Liver (tissue), 9 donors: ENCODE data around the gene PAX4. TPM values are rescaled to one million over a fixed set of nuclear protein-coding genes. Genes with fewer than 3 reads are reported as not detected.

ENCODE experiments used
- DNase-seq: peaks from one replicate; pipeline ENCODE4 v3.0.0-alpha.2; 2017; ENCODE audit warnings: low spot score
- H3K27ac ChIP-seq, 2 donors: one replicate each; pipeline ENCODE4 v1.7.0; 2013; ENCODE audit warnings: inconsistent platforms in 2 of 2, low read length in 2 of 2, control low read depth in 1 of 2, low read depth in 1 of 2, mild to moderate bottlenecking in 1 of 2
- H3K27me3 ChIP-seq, 4 donors: one replicate each; pipeline versions ENCODE4 v1.6.1 to v1.7.0; 2013; ENCODE audit warnings: low read length in 3 of 4, inconsistent platforms in 1 of 4, mild to moderate bottlenecking in 1 of 4, moderate library complexity in 1 of 4; ENCODE audit not compliant: control insufficient read depth in 4 of 4, insufficient read depth in 4 of 4
- H3K36me3 ChIP-seq, 4 donors: one replicate each; pipeline versions ENCODE4 v1.6.1 to v1.7.0; 2013; ENCODE audit warnings: low read length in 3 of 4, mild to moderate bottlenecking in 3 of 4, low read depth in 1 of 4, moderate library complexity in 1 of 4; ENCODE audit not compliant: control insufficient read depth in 4 of 4, insufficient read depth in 3 of 4
- H3K4me1 ChIP-seq, 4 donors: one replicate each; pipeline versions ENCODE4 v1.6.1 to v1.7.0; 2013; ENCODE audit warnings: low read length in 3 of 4, mild to moderate bottlenecking in 3 of 4, moderate library complexity in 1 of 4; ENCODE audit not compliant: control insufficient read depth in 4 of 4, insufficient read depth in 4 of 4
- H3K4me3 ChIP-seq, 3 donors: one replicate each; pipeline versions ENCODE4 v1.6.1 to v1.7.0; 2013; ENCODE audit warnings: low read length in 3 of 3, control low read depth in 1 of 3, low read depth in 1 of 3, mild to moderate bottlenecking in 1 of 3
- H3K9ac ChIP-seq, 2 donors: one replicate each; pipeline ENCODE4 v1.7.0; 2013; ENCODE audit warnings: low read length in 2 of 2, mild to moderate bottlenecking in 2 of 2, moderate library complexity in 2 of 2, control low read depth in 1 of 2, low read depth in 1 of 2
- H3K9me3 ChIP-seq, 4 donors: one replicate each; pipeline versions ENCODE4 v1.6.1 to v1.7.0; 2013; ENCODE audit warnings: low read length in 3 of 4; ENCODE audit not compliant: control insufficient read depth in 4 of 4
- ATF3 ChIP-seq: IDR thresholded peaks from 2 replicates; pipeline ENCODE4 v1.6.1; 2016; ENCODE audit warnings: antibody characterized with exemption
- CTCF ChIP-seq: fragments of 150-350 bp; IDR thresholded peaks from 2 replicates; pipeline ENCODE4 v1.5.1; 2017; ENCODE audit warnings: improper control_type of control experiment, low read depth, low read length; ENCODE audit not compliant: missing input control
- EGR1 ChIP-seq, 2 donors: IDR thresholded peaks; 2 replicates each; pipeline ENCODE4 v1.6.1; 2016 to 2018; ENCODE audit warnings: antibody characterized with exemption in 2 of 2, low read depth in 2 of 2
- FOXA1 ChIP-seq: IDR thresholded peaks from 2 replicates; pipeline ENCODE4 v1.6.1; 2016; ENCODE audit warnings: antibody characterized with exemption
- FOXA2 ChIP-seq: IDR thresholded peaks from 2 replicates; pipeline ENCODE4 v1.6.1; 2016; ENCODE audit warnings: antibody characterized with exemption
- GABPA ChIP-seq, 2 donors: IDR thresholded peaks in 1 of 2; conservative IDR thresholded peaks in 1 of 2; 2 replicates each; pipeline ENCODE4 v1.6.1; 2016; ENCODE audit warnings: antibody characterized with exemption in 2 of 2, mild to moderate bottlenecking in 1 of 2, moderate library complexity in 1 of 2
- HNF4A ChIP-seq, 2 donors: conservative IDR thresholded peaks; 2 replicates each; pipeline ENCODE4 v1.6.1; 2016; ENCODE audit warnings: antibody characterized with exemption in 2 of 2, mild to moderate bottlenecking in 2 of 2
- HNF4G ChIP-seq: IDR thresholded peaks from 2 replicates; pipeline ENCODE4 v1.6.1; 2016; ENCODE audit warnings: antibody characterized with exemption
- JUND ChIP-seq, 2 donors: IDR thresholded peaks; 2 replicates each; pipeline ENCODE4 v1.6.1; 2016; ENCODE audit warnings: antibody characterized with exemption in 2 of 2
- MAX ChIP-seq: IDR thresholded peaks from 2 replicates; pipeline ENCODE4 v1.6.1; 2016; ENCODE audit warnings: antibody characterized with exemption
- NR2F2 ChIP-seq: IDR thresholded peaks from 2 replicates; pipeline ENCODE4 v1.6.1; 2016; ENCODE audit warnings: antibody characterized with exemption
- RXRA ChIP-seq, 2 donors: IDR thresholded peaks; 2 replicates each; pipeline ENCODE4 v1.6.1; 2017 to 2018; ENCODE audit warnings: antibody characterized with exemption in 2 of 2, mild to moderate bottlenecking in 1 of 2
- YY1 ChIP-seq: IDR thresholded peaks from 2 replicates; pipeline ENCODE4 v1.6.1; 2016; ENCODE audit warnings: antibody characterized with exemption, mild to moderate bottlenecking
- ZBTB33 ChIP-seq: IDR thresholded peaks from 2 replicates; pipeline ENCODE4 v1.6.1; 2016; ENCODE audit warnings: antibody characterized with exemption
- WGBS: extraction: QIAGEN DNeasy Blood & Tissue Kit; methylation state at CpG from one replicate; pipeline ENCODE4 v1.1.7; 2013; 5-methylcytosine and 5-hydroxymethylcytosine counted together
- polyA plus RNA-seq, 2 donors: library from polyadenylated mRNA; stranded (reverse) in 1 of 2; unstranded in 1 of 2; fragments of 200-250 nt in 1 of 2; fragments of >200 nt in 1 of 2; fragmentation: Nextera tagmentation in 1 of 2; extraction: Ambion mirVana in 1 of 2; gene quantifications; one replicate each; pipeline versions ENCODE4 v1.2.1 to v1.2.3, GENCODE V29; 2013 to 2015
- total RNA-seq, 2 donors: library from RNA; depleted of rRNA; stranded (reverse); fragments of >200 nt; gene quantifications; one replicate each; pipeline ENCODE4 v1.2.3, GENCODE V29; 2014
- TF ChIP-seq, protein P1 (sequence below): IDR thresholded peaks from 2 replicates; pipeline ENCODE4 v1.6.1; 2016; ENCODE audit warnings: antibody characterized with exemption, mild to moderate bottlenecking
- donor health status: healthy.
- donor health status: healthy.
- donor health status: healthy.
- donor health status: healthy.
- donor health status: healthy.

PAX4 gene
- total and polyA plus RNA-seq, 4 donors, result not detected

DNA sequence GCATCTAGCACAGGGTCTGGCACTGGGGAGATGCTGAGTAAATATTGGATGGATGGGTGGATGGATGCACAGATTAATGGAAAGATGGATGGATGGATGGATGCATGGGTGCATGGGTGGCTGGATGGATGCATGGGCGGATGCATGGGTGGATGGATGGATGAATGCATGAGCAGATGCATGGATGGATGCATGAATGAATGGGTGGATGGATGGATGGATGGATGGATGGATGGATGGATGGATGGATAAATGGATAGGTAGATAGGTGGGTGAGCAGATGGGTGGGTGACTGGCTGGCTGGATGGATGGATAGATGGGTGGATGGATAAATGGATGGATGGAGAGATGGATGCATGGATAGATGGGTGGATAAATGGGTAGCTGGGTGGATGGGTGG, 5.7 kb downstream of the PAX4 start:
- H3K9ac ChIP-seq, result no peak overlapping the region
- H3K4me1 ChIP-seq, result no peaks in the 10 kb centered on the region
- DNase-seq, result no peak
- no peak for TF ChIP-seq HNF4G
- no peak for TF ChIP-seq FOXA2
- no peak for TF ChIP-seq EGR1 (IDR thresholded peaks at IDR 0.05; ENCODE audit: low read depth in 2 of 2)
- TF ChIP-seq, protein P1, sequence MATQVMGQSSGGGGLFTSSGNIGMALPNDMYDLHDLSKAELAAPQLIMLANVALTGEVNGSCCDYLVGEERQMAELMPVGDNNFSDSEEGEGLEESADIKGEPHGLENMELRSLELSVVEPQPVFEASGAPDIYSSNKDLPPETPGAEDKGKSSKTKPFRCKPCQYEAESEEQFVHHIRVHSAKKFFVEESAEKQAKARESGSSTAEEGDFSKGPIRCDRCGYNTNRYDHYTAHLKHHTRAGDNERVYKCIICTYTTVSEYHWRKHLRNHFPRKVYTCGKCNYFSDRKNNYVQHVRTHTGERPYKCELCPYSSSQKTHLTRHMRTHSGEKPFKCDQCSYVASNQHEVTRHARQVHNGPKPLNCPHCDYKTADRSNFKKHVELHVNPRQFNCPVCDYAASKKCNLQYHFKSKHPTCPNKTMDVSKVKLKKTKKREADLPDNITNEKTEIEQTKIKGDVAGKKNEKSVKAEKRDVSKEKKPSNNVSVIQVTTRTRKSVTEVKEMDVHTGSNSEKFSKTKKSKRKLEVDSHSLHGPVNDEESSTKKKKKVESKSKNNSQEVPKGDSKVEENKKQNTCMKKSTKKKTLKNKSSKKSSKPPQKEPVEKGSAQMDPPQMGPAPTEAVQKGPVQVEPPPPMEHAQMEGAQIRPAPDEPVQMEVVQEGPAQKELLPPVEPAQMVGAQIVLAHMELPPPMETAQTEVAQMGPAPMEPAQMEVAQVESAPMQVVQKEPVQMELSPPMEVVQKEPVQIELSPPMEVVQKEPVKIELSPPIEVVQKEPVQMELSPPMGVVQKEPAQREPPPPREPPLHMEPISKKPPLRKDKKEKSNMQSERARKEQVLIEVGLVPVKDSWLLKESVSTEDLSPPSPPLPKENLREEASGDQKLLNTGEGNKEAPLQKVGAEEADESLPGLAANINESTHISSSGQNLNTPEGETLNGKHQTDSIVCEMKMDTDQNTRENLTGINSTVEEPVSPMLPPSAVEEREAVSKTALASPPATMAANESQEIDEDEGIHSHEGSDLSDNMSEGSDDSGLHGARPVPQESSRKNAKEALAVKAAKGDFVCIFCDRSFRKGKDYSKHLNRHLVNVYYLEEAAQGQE, result no peak
- TF ChIP-seq GABPA (IDR thresholded peaks at IDR 0.05 in 1 of 2, conservative IDR thresholded peaks at IDR 0.05 in 1 of 2), result no peak
- TF ChIP-seq YY1, result no peak
- no peak for TF ChIP-seq JUND (IDR thresholded peaks at IDR 0.05)
- TF ChIP-seq CTCF, result no peak
- TF ChIP-seq MAX, result no peak
- H3K27ac ChIP-seq, result no peak overlapping the region
- H3K27me3 ChIP-seq, result peaks cover 0 to 7% (median 0%) of the 10 kb centered on the region in 4 donors
- 89% methylated on average over 1 of the region's 1 CpG for WGBS
- no peak overlapping the region for H3K4me3 ChIP-seq
- peaks cover 7 to 16% (median 13%) of the 10 kb centered on the region in 4 donors for H3K9me3 ChIP-seq
- no peaks in the 10 kb centered on the region for H3K36me3 ChIP-seq

DNA sequence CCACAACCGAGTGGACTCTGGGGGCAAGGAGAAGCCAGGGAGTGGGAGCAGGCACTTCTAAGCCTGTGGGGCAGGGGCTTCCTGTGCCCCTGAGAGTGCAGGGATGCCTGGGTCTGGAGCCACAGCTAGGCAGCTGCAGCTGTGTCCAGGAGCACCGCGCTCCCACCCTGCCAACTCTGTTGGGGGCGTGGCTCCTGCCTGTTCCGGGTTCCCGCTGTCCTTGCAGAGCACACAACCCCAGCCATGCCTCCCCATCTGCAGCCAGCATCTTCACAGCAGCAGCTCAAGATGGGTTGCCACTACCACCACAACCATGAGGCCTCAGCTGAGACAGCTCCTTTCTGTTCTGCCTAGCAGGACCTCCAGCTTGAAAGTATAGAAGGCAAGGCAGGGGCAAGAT, 8.6 kb downstream of the PAX4 start:
- DNase-seq, result no peak
- Histone ChIP-seq H3K4me3 (peak overlapping the region in 1 of 3 donors; percentile 13), H3K9me3 (peaks cover 8 to 18% (median 14%) of the 10 kb centered on the region in 4 donors), H3K36me3 (no peaks in the 10 kb centered on the region), H3K9ac (no peak overlapping the region), H3K4me1 (no peaks in the 10 kb centered on the region), H3K27me3 (no peaks in the 10 kb centered on the region), H3K27ac (no peak overlapping the region)
- WGBS, result 90% methylated on average over 6 of the region's 6 CpGs
- no peak for TF ChIP-seq FOXA2
- no peak for TF ChIP-seq HNF4A (conservative IDR thresholded peaks at IDR 0.05)
- TF ChIP-seq NR2F2, result no peak
- no peak for TF ChIP-seq JUND (IDR thresholded peaks at IDR 0.05)
- TF ChIP-seq, protein P1, result no peak
- no peak for TF ChIP-seq ATF3
- TF ChIP-seq ZBTB33, result no peak
- no peak for TF ChIP-seq GABPA (IDR thresholded peaks at IDR 0.05 in 1 of 2, conservative IDR thresholded peaks at IDR 0.05 in 1 of 2)
- TF ChIP-seq FOXA1, result no peak
- no peak for TF ChIP-seq RXRA (IDR thresholded peaks at IDR 0.05)
- no peak for TF ChIP-seq YY1
- no peak for TF ChIP-seq EGR1 (IDR thresholded peaks at IDR 0.05; ENCODE audit: low read depth in 2 of 2)
- no peak for TF ChIP-seq CTCF
- no peak for TF ChIP-seq MAX
